Chondrocyte (in vitro differentiated cells): ENCODE results near the gene SORBS1. TPM values are rescaled to one million over a fixed set of nuclear protein-coding genes. Genes with fewer than 3 reads are reported as not detected.

ENCODE experiments used
- DNase-seq: peaks from one replicate; pipeline ENCODE4 v3.0.0; 2021; ENCODE audit warnings: mixed read lengths, low spot score
- H3K27ac Mint-ChIP-seq: one replicate; pipeline ENCODE4 v1.8.0; 2021; ENCODE audit warnings: mild to moderate bottlenecking, moderate library complexity, mixed read lengths; ENCODE audit not compliant: unreplicated experiment
- H3K27me3 Mint-ChIP-seq: 2 replicates; pipeline ENCODE4 v1.8.0; 2021; ENCODE audit warnings: low read depth, mixed read lengths
- H3K36me3 Mint-ChIP-seq: 2 replicates; pipeline ENCODE4 v1.8.0; 2021; ENCODE audit warnings: low read depth, mixed read lengths
- H3K4me1 Mint-ChIP-seq: 2 replicates; pipeline ENCODE4 v1.8.0; 2021; ENCODE audit warnings: low read depth, mild to moderate bottlenecking, mixed read lengths
- H3K4me3 Mint-ChIP-seq: one replicate; pipeline ENCODE4 v1.8.0; 2021; ENCODE audit warnings: mild to moderate bottlenecking, moderate library complexity, mixed read lengths; ENCODE audit not compliant: unreplicated experiment
- H3K9me3 Mint-ChIP-seq: 2 replicates; pipeline ENCODE4 v1.8.0; 2021; ENCODE audit warnings: low read depth, mixed read lengths
- CTCF ChIP-seq: fragments of 200-600 bp; sonication (generic); IDR thresholded peaks from 2 replicates; pipeline ENCODE4 v1.5.0; 2021; ENCODE audit warnings: antibody characterized with exemption, mild to moderate bottlenecking, moderate library complexity
- total RNA-seq: library from RNA; stranded (reverse); gene quantifications from 3 replicates; pipeline ENCODE4 v1.2.1, GENCODE V29; 2021

SORBS1 gene
- total RNA-seq, 1 donor from 2014 or later, result 5.0 TPM

- H3K9me3 Mint-ChIP-seq, result peaks cover 4% of the 10 kb centered on the region
- H3K4me1 Mint-ChIP-seq, result peaks cover 6% of the 10 kb centered on the region
- TF ChIP-seq CTCF, result no peak
- H3K4me3 Mint-ChIP-seq, result no peak overlapping the region
- H3K27ac Mint-ChIP-seq, result no peak overlapping the region
- no peaks in the 10 kb centered on the region for H3K27me3 Mint-ChIP-seq
- H3K36me3 Mint-ChIP-seq, result no peaks in the 10 kb centered on the region
- DNase-seq, result no peak
These were observed 15.2 kb downstream of the SORBS1 start for GRCh38 chr10:95545981-95546380.

GRCh38 chr10:95544783-95545500, 16.2 kb downstream of the SORBS1 start:
- DNase-seq, result no peak
- no peak overlapping the region for H3K4me3 Mint-ChIP-seq
- H3K4me1 Mint-ChIP-seq, result peaks cover 3% of the 10 kb centered on the region
- H3K27ac Mint-ChIP-seq, result no peak overlapping the region
- no peaks in the 10 kb centered on the region for H3K27me3 Mint-ChIP-seq
- no peaks in the 10 kb centered on the region for H3K36me3 Mint-ChIP-seq
- peaks cover 4% of the 10 kb centered on the region for H3K9me3 Mint-ChIP-seq
- TF ChIP-seq CTCF, result no peak

GRCh38 chr10:95543459-95543858, 17.7 kb downstream of the SORBS1 start:
- Mint-ChIP-seq H3K27me3 (no peaks in the 10 kb centered on the region), H3K36me3 (no peaks in the 10 kb centered on the region), H3K9me3 (peaks cover 4% of the 10 kb centered on the region), H3K4me3 (no peak overlapping the region), H3K4me1 (no peaks in the 10 kb centered on the region), H3K27ac (no peak overlapping the region)
- no peak for TF ChIP-seq CTCF
- DNase-seq, result no peak

- no peak for TF ChIP-seq CTCF
- no peaks in the 10 kb centered on the region for H3K27me3 Mint-ChIP-seq
- peaks cover 4% of the 10 kb centered on the region for H3K9me3 Mint-ChIP-seq
- no peak overlapping the region for H3K4me3 Mint-ChIP-seq
- no peaks in the 10 kb centered on the region for H3K36me3 Mint-ChIP-seq
- no peak for DNase-seq
- no peak overlapping the region for H3K27ac Mint-ChIP-seq
- H3K4me1 Mint-ChIP-seq, result no peaks in the 10 kb centered on the region
These were observed 18.4 kb downstream of the SORBS1 start for GRCh38 chr10:95542761-95543160.

- DNase-seq, result no peak
- TF ChIP-seq CTCF, result no peak
These were observed 18.8 kb downstream of the SORBS1 start for GRCh38 chr10:95542330-95542729.

More at GRCh38 chr10:95542330-95542729, 18.8 kb downstream of the SORBS1 start:
- H3K4me3 Mint-ChIP-seq, result no peak overlapping the region
- peaks cover 4% of the 10 kb centered on the region for H3K9me3 Mint-ChIP-seq
- no peaks in the 10 kb centered on the region for H3K27me3 Mint-ChIP-seq
- no peaks in the 10 kb centered on the region for H3K36me3 Mint-ChIP-seq
- H3K27ac Mint-ChIP-seq, result no peak overlapping the region
- no peaks in the 10 kb centered on the region for H3K4me1 Mint-ChIP-seq
